LHCN-M2 (cell line): Measurements from ENCODE around the gene RGS6. TPM values are rescaled to one million over a fixed set of nuclear protein-coding genes. Genes with fewer than 3 reads are reported as not detected.
A peak's percentile ranks its signal among the peaks of the same experiment; 100 is the strongest.

Source experiments
- DNase-seq: peaks from one replicate; pipeline ENCODE4 v3.0.0-alpha.2; 2012; ENCODE audit warnings: low read depth
- total RNA-seq: library from RNA; depleted of rRNA; stranded (reverse); fragments of >200 nt; gene quantifications from 2 replicates; pipeline ENCODE4 v1.2.3, GENCODE V29; 2014

Gene RGS6
- total RNA-seq, 1 experiment from 2014 or later, result under 0.01 TPM

GRCh38 chr14:72499746-72500145 is 567.5 kb downstream of the RGS6 start:
- no peak for DNase-seq

- DNase-seq, result no peak
Observed at GRCh38 chr14:72500234-72500838, 568.1 kb downstream of the RGS6 start.

- DNase-seq, result no peak
Observed at GRCh38 chr14:72501439-72501838, 569.2 kb downstream of the RGS6 start.

- DNase-seq, result no peak
Observed at GRCh38 chr14:72503271-72503670, 571.0 kb downstream of the RGS6 start.

- no peak for DNase-seq
Observed at GRCh38 chr14:72503696-72504368, 571.6 kb downstream of the RGS6 start.

- no peak for DNase-seq
Observed at GRCh38 chr14:72510566-72510965, 578.3 kb downstream of the RGS6 start.

- DNase-seq, result no peak
Observed at GRCh38 chr14:72512281-72512680, 580.1 kb downstream of the RGS6 start.

GRCh38 chr14:72512925-72513324 is 580.7 kb downstream of the RGS6 start:
- no peak for DNase-seq

GRCh38 chr14:72513346-72513745 is 581.1 kb downstream of the RGS6 start:
- DNase-seq, result no peak

GRCh38 chr14:72513965-72514659 is 581.9 kb downstream of the RGS6 start:
- peak; percentile 65 for DNase-seq

- no peak for DNase-seq
Observed at GRCh38 chr14:72514660-72515025, 582.4 kb downstream of the RGS6 start.

- no peak for DNase-seq
Observed at GRCh38 chr14:72515779-72516770, 583.8 kb downstream of the RGS6 start.

GRCh38 chr14:72516936-72517700 is 584.9 kb downstream of the RGS6 start:
- DNase-seq, result peak; percentile 89

GRCh38 chr14:72517736-72518135 is 585.5 kb downstream of the RGS6 start:
- peak; percentile 48 for DNase-seq

GRCh38 chr14:72518809-72519377 is 586.7 kb downstream of the RGS6 start:
- no peak for DNase-seq

GRCh38 chr14:72519543-72519942 is 587.3 kb downstream of the RGS6 start:
- no peak for DNase-seq

GRCh38 chr14:72521045-72521444 is 588.8 kb downstream of the RGS6 start:
- DNase-seq, result peak; percentile 73

- no peak for DNase-seq
Observed at GRCh38 chr14:72521968-72522741, 589.9 kb downstream of the RGS6 start.

GRCh38 chr14:72522847-72523246 is 590.6 kb downstream of the RGS6 start:
- DNase-seq, result no peak
